Stimulated activated CD4-positive, alpha-beta T cell treated with anti-CD3 and anti-CD28 coated beads, Interleukin-1b, Interleukin-23, amount 100 ng/mL, for 1 hour (primary cell): ENCODE results near the gene PKMYT1.

ENCODE experiments used
- DNase-seq, 2 donors: peaks; one replicate each; pipeline ENCODE4 v3.0.0-alpha.2; 2020; ENCODE audit warnings: low read depth in 2 of 2

Gene PKMYT1

DNA sequence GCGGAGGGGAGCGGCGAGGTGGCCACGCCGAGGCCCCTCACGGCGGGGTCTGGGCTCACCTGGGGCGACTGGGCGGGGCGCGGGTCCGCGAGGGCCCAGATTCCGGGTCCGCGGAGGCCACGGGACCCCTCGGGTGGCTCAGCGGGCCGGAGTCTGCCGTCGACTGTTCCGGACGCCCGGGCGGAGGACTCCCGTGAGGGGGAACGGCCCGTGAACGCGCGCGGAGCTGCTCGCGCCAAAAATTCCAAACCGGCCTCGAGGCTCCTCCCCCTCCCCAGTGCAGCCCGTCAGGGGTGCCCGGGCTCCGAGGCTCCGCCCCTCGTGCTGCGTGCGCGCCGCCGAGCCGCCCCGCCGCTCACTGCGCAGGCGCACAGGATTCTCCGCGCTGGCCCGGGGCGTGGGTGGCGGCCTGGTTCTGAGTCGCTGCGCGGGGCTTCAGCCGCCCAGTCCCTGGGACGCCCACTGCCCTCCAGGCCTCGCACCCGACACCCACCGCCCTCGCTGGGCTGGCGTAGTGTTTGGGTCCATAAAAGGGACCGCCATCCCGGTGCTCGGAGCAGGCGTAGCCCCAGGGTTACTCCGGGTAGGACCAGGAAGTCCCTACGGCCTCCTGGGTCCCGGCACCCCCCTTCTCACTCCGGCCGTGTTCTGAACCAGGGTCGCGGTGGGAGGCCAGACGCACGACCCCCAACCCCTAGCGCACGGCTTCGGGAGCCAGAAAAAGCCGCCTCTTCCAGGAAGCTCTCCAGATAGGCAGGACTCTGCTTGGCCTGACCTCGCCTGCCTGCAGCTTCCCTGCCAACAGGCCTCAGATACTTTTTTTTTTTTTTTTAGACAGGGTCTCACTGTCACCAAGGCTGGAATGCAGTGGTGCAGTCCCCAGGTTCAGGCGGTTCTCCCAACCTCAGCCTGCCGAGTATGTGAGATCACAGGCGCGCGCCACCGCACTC lies at the start of gene PKMYT1:
TSS of gene PKMYT1 (minus strand) at position 220 of the 950 bp plus-strand sequence. CDS start 789 bp downstream, outside the sequence.
- peak; percentile 90 to 92 for DNase-seq

DNA sequence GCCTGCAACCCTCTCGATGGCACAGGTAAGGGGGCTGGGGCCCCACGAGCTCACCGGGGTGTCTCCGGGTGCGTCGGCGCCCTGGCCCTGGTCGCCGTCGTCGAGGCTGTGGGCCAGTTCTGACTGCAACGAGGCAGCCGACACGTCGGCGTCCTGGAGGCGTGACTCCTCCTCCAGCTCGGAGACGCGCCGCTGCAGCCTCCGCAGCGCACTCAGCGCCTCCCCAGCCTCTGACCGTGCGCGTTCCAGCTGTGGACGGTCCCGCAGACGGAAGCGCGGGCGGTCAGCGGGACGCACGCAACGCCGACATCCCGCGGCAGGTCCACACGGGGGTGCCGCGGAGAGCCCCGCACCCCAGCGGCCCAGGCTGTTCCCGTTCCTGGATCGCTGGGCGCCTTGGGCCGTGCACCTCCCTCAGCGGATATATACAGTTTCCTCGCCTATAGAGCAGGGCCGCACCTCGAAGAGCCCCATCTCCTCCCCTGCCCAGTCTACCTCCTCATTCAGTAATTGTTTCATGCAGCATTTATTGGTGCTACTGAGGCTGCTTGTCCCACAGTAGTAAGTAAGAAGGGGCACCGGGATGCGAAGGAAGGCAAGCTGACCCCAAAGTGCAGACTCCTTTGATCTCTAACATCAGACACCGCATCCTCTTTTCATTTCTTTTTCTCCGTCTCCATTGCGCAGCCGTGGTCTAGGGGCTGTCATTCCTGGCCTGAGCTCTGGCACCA lies 49.4 kb upstream of the PKMYT1 start:
- no peak for DNase-seq

GRCh38 chr16:3028716-3029319 lies 48.6 kb upstream of the PKMYT1 start:
- DNase-seq, result no peak

DNA sequence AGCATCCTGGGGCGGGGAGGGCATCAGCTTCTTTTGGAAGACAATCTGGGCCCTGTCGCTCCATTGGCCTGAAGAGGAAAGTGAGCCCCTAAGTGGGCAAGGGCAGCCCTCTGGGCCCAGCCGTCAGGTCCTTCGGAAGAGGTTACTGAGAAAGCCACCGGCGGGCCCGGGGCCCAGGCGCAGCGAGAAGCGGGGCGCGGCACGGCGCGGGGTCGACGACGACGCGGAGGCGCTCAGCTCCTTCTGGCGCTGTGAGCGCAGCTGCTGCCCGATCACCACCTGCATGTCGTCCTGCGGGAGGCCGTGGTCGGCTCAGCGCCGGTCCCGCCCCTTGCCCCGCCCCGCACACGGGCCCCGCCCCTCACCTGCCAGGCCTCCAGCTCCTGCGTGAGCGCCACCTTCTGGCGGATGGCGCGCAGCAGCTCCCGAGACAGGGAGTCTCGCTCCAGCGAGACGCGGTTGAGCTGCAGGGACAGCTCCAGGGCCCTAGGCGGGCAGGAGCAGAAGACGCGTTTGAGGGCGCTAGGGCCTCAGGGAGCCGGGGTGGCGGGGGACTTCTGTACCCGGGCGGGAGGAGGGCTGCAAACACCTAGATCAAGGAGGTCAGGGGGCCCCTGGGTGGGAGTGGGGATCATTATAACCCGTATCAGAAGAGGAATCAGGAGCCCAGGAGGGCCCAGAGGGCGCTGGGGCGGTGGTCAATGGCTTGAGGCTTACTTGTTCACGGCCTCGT lies 47.9 kb upstream of the PKMYT1 start:
- DNase-seq, result peak; percentile 77 to 83

DNA sequence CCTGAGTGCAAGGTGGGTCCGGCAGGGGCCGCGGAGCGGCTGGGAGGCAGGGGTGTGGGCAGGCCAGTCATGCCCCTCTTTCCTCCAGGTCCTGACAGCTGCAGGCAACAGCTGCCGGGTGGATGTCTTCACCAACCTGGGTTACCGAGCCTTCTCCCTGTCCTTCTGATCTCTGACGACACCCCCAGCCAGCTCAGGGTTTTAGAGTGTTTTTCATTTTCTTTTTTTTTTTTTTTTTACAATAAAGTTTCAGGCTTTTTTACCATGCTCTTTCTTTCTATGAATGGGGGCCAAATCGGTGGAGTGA lies 47.2 kb upstream of the PKMYT1 start:
- DNase-seq, result no peak

- no peak for DNase-seq
Observed at GRCh38 chr16:3026609-3027488, 46.6 kb upstream of the PKMYT1 start.

GRCh38 chr16:3026003-3026378 lies 45.7 kb upstream of the PKMYT1 start:
- DNase-seq, result no peak

DNA sequence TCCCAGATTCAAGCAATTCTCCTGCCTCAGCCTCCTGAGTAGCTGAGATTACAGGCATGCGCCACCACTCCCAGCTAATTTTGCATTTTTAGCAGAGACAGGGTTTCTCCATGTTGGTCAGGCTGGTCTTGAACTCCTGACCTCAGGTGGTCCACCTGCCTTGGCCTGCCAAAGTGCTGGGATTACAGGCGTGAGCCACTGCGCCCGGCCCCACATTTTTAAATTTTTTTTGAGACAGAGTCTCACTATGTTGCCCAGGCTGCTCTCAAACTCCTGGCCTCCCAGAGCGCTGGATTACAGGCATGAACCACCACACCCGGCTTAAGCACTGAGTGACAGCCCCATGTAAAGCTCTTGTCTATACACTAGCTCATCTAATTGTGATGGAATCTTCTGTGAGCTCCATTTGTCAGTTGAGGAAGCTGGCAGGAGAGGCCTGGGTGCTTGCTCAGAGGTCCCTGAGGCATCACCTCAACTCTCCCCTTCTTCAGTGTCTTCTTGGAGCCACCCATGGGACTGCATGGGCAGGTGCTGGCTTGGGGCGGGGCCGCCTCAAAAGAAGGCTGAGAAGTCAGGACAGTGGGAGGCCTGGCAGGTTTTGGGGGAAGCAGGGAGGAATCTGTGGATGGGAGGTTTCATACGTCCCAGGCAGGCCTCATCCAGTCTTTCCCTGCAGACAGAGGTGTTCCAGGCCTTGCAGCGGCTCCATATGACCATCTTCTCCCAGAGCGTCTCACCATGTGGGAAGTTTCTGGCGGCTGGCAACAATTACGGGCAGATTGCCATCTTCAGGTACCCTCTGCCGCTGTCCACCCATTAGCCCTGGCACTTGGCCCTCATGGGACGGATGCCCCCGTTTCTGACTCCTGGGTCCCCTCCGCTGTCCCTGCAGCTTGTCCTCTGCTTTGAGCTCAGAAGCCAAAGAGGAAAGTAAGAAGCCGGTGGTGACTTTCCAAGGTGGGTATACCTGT lies 45.1 kb upstream of the PKMYT1 start:
- no peak for DNase-seq

- DNase-seq, result peak; percentile 83 to 88
Observed at GRCh38 chr16:3023669-3024478, 43.6 kb upstream of the PKMYT1 start, which contains the start of the genes HCFC1R1 and THOC6. HCFC1R1 (minus strand) TSS chr16:3023942; CDS start chr16:3023941, 1 bp downstream. THOC6 (plus strand) TSS chr16:3024035; CDS start chr16:3024327, 292 bp downstream.

DNA sequence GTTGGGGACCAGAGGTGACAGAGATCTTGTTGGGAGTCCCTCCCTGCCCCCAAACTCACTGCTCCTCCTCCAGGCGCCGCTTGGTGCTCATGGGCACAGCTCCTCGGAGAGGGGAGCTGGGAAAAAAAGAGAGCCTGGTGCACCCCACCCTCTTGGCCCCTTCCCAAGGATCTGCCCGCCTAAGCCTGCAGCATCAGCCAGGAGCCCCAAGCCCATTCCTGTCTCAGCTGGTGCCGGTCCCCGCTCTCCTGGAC lies 43.1 kb upstream of the PKMYT1 start:
- DNase-seq, result no peak

DNA sequence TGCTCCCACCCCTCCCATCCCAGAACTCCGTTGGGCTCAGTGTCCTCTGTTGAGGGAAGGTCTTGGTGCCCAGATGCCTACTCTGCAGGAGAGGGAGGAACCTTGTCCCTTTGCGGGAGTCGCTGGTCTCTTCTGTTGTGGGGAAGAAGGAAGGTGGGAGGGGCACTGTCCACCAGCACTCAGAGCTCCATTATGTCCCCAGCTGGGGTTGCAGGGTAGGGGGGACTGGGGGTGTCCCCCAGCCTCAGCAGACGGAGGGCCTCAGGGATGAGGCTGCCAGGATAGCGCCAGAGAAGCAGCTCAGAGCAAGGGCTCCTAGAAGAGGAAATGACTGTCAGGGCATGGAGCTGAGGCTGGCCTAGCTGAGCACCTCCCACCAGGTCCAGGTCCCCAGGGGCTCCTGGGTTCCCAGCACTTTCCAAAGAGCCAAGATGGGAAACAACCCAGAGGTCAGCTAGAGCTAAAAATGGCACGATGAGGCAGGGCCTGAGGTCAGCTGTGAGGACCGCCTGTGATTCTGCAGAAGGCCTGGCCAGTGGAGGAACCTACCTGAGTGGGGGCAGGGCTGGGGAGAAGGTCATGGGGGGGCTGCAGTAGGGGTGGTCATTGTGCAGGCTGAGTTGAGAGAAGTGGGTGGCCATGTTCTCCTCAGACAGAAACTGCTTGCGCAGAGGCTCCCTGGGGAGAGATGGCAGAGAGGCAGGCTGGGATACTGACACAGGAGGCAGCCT lies 42.6 kb upstream of the PKMYT1 start:
- DNase-seq, result no peak

GRCh38 chr16:3022208-3022683 lies 42.0 kb upstream of the PKMYT1 start:
- DNase-seq, result peak; percentile 60 to 92

DNA sequence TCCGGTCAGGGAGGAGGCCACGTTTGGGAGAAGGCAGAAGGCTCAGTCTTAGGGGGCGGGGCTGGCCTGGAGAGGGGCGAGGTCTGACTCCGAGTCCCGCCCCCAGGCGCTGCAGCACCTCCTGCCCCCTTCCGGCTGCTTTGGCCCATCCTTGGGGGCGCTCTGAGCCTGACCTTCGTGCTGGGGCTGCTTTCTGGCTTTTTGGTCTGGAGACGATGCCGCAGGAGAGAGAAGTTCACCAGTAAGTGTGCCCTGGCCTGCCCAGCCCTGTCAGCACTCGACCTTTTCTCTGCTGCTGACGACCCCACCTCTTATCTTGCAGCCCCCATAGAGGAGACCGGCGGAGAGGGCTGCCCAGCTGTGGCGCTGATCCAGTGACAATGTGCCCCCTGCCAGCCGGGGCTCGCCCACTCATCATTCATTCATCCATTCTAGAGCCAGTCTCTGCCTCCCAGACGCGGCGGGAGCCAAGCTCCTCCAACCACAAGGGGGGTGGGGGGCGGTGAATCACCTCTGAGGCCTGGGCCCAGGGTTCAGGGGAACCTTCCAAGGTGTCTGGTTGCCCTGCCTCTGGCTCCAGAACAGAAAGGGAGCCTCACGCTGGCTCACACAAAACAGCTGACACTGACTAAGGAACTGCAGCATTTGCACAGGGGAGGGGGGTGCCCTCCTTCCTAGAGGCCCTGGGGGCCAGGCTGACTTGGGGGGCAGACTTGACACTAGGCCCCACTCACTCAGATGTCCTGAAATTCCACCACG lies 41.4 kb upstream of the PKMYT1 start:
- peak; percentile 56 to 68 for DNase-seq

DNA sequence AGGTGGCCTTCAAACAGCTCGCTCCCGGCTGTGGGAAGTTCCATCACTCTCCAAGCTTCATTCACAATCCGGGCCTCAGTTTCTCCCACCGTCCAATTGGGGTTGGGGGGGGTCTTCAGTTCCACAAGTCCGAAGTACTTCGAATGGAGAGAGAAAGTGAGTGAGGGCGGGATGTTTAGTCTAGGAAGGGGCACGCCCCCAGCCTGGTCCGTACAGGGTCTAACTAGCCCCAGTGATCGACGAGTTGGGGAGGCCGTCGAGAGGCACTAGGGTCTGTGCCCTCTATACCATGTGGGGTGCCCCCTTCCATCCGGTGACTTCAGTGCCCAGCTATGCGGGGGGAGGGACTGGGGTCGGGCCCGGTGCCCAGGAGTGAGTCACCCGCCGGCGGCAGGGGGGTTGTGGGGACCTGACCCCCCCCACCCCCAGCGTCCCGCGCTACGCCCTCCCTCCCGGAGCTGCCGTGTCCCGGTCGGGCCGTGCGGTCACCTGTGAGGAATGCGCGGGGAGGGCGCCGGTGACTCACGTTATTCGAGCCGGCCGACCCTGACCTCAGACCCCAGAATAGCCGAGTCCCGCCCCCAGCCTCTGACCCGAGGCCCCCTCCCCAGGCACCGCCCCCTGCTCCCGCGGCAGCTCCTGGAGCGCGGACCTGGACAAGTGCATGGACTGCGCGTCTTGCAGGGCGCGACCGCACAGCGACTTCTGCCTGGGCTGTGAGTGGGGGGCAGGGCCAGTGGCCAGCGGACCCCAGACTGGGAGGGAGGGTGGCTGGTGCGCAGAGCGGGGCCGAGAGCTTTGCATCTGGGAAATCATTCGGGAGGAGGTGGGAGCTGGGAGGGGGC lies 40.6 kb upstream of the PKMYT1 start:
- peak in 1 of 2 donors; percentile 50 for DNase-seq

- no peak for DNase-seq
Observed at GRCh38 chr16:3020247-3020603, 40.0 kb upstream of the PKMYT1 start, which contains the start of gene TNFRSF12A. TNFRSF12A (plus strand) TSS chr16:3020368; CDS start chr16:3020398, 30 bp downstream.

DNA sequence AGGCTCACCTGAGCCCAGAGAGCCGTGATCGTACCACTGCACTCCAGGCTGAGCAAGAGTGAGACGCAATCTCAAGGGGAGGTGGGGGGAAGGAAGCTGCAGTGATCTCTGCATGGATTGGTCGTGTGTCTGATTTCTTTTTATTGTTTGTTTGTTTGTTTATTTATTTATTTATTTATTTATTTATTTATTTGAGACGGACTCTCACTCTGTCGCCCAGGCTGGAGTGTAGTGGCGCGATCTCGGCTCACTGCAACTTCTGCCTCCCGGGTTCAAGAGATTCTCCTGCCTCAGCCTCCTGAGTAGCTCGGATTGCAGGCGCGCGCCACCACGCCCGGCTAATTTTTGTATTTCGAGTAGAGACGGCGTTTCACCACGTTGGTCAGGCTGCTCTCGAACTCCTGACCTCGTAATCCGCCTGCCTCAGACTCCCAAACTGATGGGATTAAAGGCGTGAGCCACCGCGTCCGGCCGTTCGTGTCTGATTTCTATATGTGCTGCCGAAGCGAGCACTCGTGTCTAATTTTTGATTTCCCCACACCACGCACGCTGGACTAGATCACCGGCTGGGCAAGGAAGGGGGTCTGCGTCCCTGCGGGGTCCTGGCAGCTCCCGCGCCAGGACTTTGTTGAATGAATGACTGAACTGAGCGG lies 39.5 kb upstream of the PKMYT1 start:
- no peak for DNase-seq
